ENCODE measurements around the gene PDE7B. TPM values are rescaled to one million over a fixed set of nuclear protein-coding genes. Genes with fewer than 3 reads are reported as not detected.
A peak's percentile ranks its signal among the peaks of the same experiment; 100 is the strongest.

The PDE7B gene
- total and polyA plus RNA-seq, 4 donors, result 1.0 to 6.9 (median 3.8) TPM

- no peak for DNase-seq
- ATAC-seq (ENCODE audit: low FRiP score), result peak; percentile 26
- no peaks in the 10 kb centered on the region for H3K36me3 ChIP-seq (ENCODE audit: control insufficient read depth in 1 of 2, insufficient read depth in 2 of 2, low read length in 1 of 2)
- H3K27ac ChIP-seq (ENCODE audit: low read depth in 1 of 2, low read length in 2 of 2), result no peak overlapping the region
- 36 to 39% methylated on average over 2 of the region's 2 CpGs for WGBS, 2 donors
- H3K27me3 ChIP-seq (ENCODE audit: control insufficient read depth in 1 of 2, insufficient read depth in 2 of 2, low read length in 1 of 2), result no peaks in the 10 kb centered on the region
- H3K4me3 ChIP-seq (ENCODE audit: low read length in 2 of 2), result no peak overlapping the region
- intact Hi-C loops (cut with DNase I), result no loop called here
- no peaks in the 10 kb centered on the region for H3K9me3 ChIP-seq (ENCODE audit: control insufficient read depth, low read length)
- H3K4me1 ChIP-seq (ENCODE audit: control insufficient read depth in 1 of 2, insufficient read depth in 2 of 2, low read length in 2 of 2), result peaks cover 0 to 3% of the 10 kb centered on the region in 2 donors
These were observed 69.7 kb downstream of the PDE7B start for GRCh38 chr6:135921188-135921587.

- no peaks in the 10 kb centered on the region for H3K9me3 ChIP-seq (ENCODE audit: control insufficient read depth, low read length)
- DNase-seq (no peak), ATAC-seq (ENCODE audit: low FRiP score) (peak; percentile 80)
- no peak overlapping the region for H3K27ac ChIP-seq (ENCODE audit: low read depth in 1 of 2, low read length in 2 of 2)
- peaks cover 0 to 3% of the 10 kb centered on the region in 2 donors for H3K4me1 ChIP-seq (ENCODE audit: control insufficient read depth in 1 of 2, insufficient read depth in 2 of 2, low read length in 2 of 2)
- H3K36me3 ChIP-seq (ENCODE audit: control insufficient read depth in 1 of 2, insufficient read depth in 2 of 2, low read length in 1 of 2), result no peaks in the 10 kb centered on the region
- intact Hi-C loops (cut with DNase I), result no loop called here
- H3K4me3 ChIP-seq (ENCODE audit: low read length in 2 of 2), result no peak overlapping the region
- no peaks in the 10 kb centered on the region for H3K27me3 ChIP-seq (ENCODE audit: control insufficient read depth in 1 of 2, insufficient read depth in 2 of 2, low read length in 1 of 2)
These were observed 70.7 kb downstream of the PDE7B start for GRCh38 chr6:135922174-135922573.

GRCh38 chr6:135922746-135923145 lies 71.2 kb downstream of the PDE7B start:
- Histone ChIP-seq H3K27ac (ENCODE audit: low read depth in 1 of 2, low read length in 2 of 2) (no peak overlapping the region), H3K4me3 (ENCODE audit: low read length in 2 of 2) (no peak overlapping the region), H3K36me3 (ENCODE audit: control insufficient read depth in 1 of 2, insufficient read depth in 2 of 2, low read length in 1 of 2) (no peaks in the 10 kb centered on the region), H3K9me3 (ENCODE audit: control insufficient read depth, low read length) (no peaks in the 10 kb centered on the region), H3K4me1 (ENCODE audit: control insufficient read depth in 1 of 2, insufficient read depth in 2 of 2, low read length in 2 of 2) (peaks cover 0 to 3% of the 10 kb centered on the region in 2 donors), H3K27me3 (ENCODE audit: control insufficient read depth in 1 of 2, insufficient read depth in 2 of 2, low read length in 1 of 2) (no peaks in the 10 kb centered on the region)
- 2 to 6% methylated on average over 3 of the region's 3 CpGs for WGBS, 2 donors
- intact Hi-C loops (cut with DNase I), result no loop called here
- peak; percentile 11 for ATAC-seq (ENCODE audit: low FRiP score)
- DNase-seq, result no peak

GRCh38 chr6:135932651-135933050 lies 81.2 kb downstream of the PDE7B start:
- intact Hi-C loops (cut with DNase I), result no loop called here
- Histone ChIP-seq H3K4me1 (ENCODE audit: control insufficient read depth in 1 of 2, insufficient read depth in 2 of 2, low read length in 2 of 2) (no peaks in the 10 kb centered on the region), H3K4me3 (ENCODE audit: low read length in 2 of 2) (no peak overlapping the region), H3K27ac (ENCODE audit: low read depth in 1 of 2, low read length in 2 of 2) (no peak overlapping the region), H3K36me3 (ENCODE audit: control insufficient read depth in 1 of 2, insufficient read depth in 2 of 2, low read length in 1 of 2) (no peaks in the 10 kb centered on the region), H3K27me3 (ENCODE audit: control insufficient read depth in 1 of 2, insufficient read depth in 2 of 2, low read length in 1 of 2) (no peaks in the 10 kb centered on the region), H3K9me3 (ENCODE audit: control insufficient read depth, low read length) (no peaks in the 10 kb centered on the region)
- DNase-seq, result no peak
- 94 to 96% methylated on average over 4 of the region's 4 CpGs for WGBS, 2 donors
- no peak for ATAC-seq (ENCODE audit: low FRiP score)

- no peaks in the 10 kb centered on the region for H3K27me3 ChIP-seq (ENCODE audit: control insufficient read depth in 1 of 2, insufficient read depth in 2 of 2, low read length in 1 of 2)
- no peaks in the 10 kb centered on the region for H3K36me3 ChIP-seq (ENCODE audit: control insufficient read depth in 1 of 2, insufficient read depth in 2 of 2, low read length in 1 of 2)
- H3K9me3 ChIP-seq (ENCODE audit: control insufficient read depth, low read length), result no peaks in the 10 kb centered on the region
- no peak for ATAC-seq (ENCODE audit: low FRiP score)
- H3K4me1 ChIP-seq (ENCODE audit: control insufficient read depth in 1 of 2, insufficient read depth in 2 of 2, low read length in 2 of 2), result no peaks in the 10 kb centered on the region
- intact Hi-C loops (cut with DNase I), result no loop called here
- DNase-seq, result no peak
- WGBS, 2 donors, result 26 to 28% methylated on average over 8 of the region's 8 CpGs
- no peak overlapping the region for H3K4me3 ChIP-seq (ENCODE audit: low read length in 2 of 2)
- H3K27ac ChIP-seq (ENCODE audit: low read depth in 1 of 2, low read length in 2 of 2), result peak overlapping the region; percentile 7 to 9
These were observed 84.6 kb downstream of the PDE7B start for GRCh38 chr6:135935941-135936601.

GRCh38 chr6:135936606-135937005 lies 85.1 kb downstream of the PDE7B start:
- 4 to 8% methylated on average over 1 of the region's 1 CpG for WGBS, 2 donors
- peak overlapping the region; percentile 7 to 9 for H3K27ac ChIP-seq (ENCODE audit: low read depth in 1 of 2, low read length in 2 of 2)
- no peak overlapping the region for H3K4me3 ChIP-seq (ENCODE audit: low read length in 2 of 2)
- peak; percentile 56 for ATAC-seq (ENCODE audit: low FRiP score)
- intact Hi-C loops (cut with DNase I), result no loop called here
- no peaks in the 10 kb centered on the region for H3K36me3 ChIP-seq (ENCODE audit: control insufficient read depth in 1 of 2, insufficient read depth in 2 of 2, low read length in 1 of 2)
- no peaks in the 10 kb centered on the region for H3K9me3 ChIP-seq (ENCODE audit: control insufficient read depth, low read length)
- H3K27me3 ChIP-seq (ENCODE audit: control insufficient read depth in 1 of 2, insufficient read depth in 2 of 2, low read length in 1 of 2), result no peaks in the 10 kb centered on the region
- no peak for DNase-seq
- H3K4me1 ChIP-seq (ENCODE audit: control insufficient read depth in 1 of 2, insufficient read depth in 2 of 2, low read length in 2 of 2), result no peaks in the 10 kb centered on the region

GRCh38 chr6:135937106-135937505 lies 85.6 kb downstream of the PDE7B start:
- DNase-seq, result no peak
- H3K9me3 ChIP-seq (ENCODE audit: control insufficient read depth, low read length), result no peaks in the 10 kb centered on the region
- H3K27me3 ChIP-seq (ENCODE audit: control insufficient read depth in 1 of 2, insufficient read depth in 2 of 2, low read length in 1 of 2), result no peaks in the 10 kb centered on the region
- no peak overlapping the region for H3K4me3 ChIP-seq (ENCODE audit: low read length in 2 of 2)
- WGBS, 2 donors, result 96 to 97% methylated on average over 6 of the region's 6 CpGs
- no peaks in the 10 kb centered on the region for H3K36me3 ChIP-seq (ENCODE audit: control insufficient read depth in 1 of 2, insufficient read depth in 2 of 2, low read length in 1 of 2)
- intact Hi-C loops (cut with DNase I), result no loop called here
- H3K27ac ChIP-seq (ENCODE audit: low read depth in 1 of 2, low read length in 2 of 2), result no peak overlapping the region
- H3K4me1 ChIP-seq (ENCODE audit: control insufficient read depth in 1 of 2, insufficient read depth in 2 of 2, low read length in 2 of 2), result no peaks in the 10 kb centered on the region
- ATAC-seq (ENCODE audit: low FRiP score), result no peak

GRCh38 chr6:135938576-135939207 lies 87.2 kb downstream of the PDE7B start:
- 15 to 17% methylated on average over 9 of the region's 9 CpGs for WGBS, 2 donors
- Histone ChIP-seq H3K4me3 (ENCODE audit: low read length in 2 of 2) (peak overlapping the region; percentile 18 to 54), H3K4me1 (ENCODE audit: control insufficient read depth in 1 of 2, insufficient read depth in 2 of 2, low read length in 2 of 2) (no peaks in the 10 kb centered on the region), H3K27me3 (ENCODE audit: control insufficient read depth in 1 of 2, insufficient read depth in 2 of 2, low read length in 1 of 2) (no peaks in the 10 kb centered on the region), H3K9me3 (ENCODE audit: control insufficient read depth, low read length) (no peaks in the 10 kb centered on the region), H3K36me3 (ENCODE audit: control insufficient read depth in 1 of 2, insufficient read depth in 2 of 2, low read length in 1 of 2) (no peaks in the 10 kb centered on the region), H3K27ac (ENCODE audit: low read depth in 1 of 2, low read length in 2 of 2) (peak overlapping the region in 1 of 2 donors; percentile 48)
- DNase-seq (no peak), ATAC-seq (ENCODE audit: low FRiP score) (peak; percentile 84)
- intact Hi-C loops (cut with DNase I), result no loop called here

- ATAC-seq (ENCODE audit: low FRiP score) (peak; percentile 49), DNase-seq (no peak)
- Histone ChIP-seq H3K9me3 (ENCODE audit: control insufficient read depth, low read length) (no peaks in the 10 kb centered on the region), H3K27ac (ENCODE audit: low read depth in 1 of 2, low read length in 2 of 2) (peak overlapping the region; percentile 48 to 57), H3K4me3 (ENCODE audit: low read length in 2 of 2) (peak overlapping the region; percentile 18 to 54), H3K4me1 (ENCODE audit: control insufficient read depth in 1 of 2, insufficient read depth in 2 of 2, low read length in 2 of 2) (no peaks in the 10 kb centered on the region), H3K27me3 (ENCODE audit: control insufficient read depth in 1 of 2, insufficient read depth in 2 of 2, low read length in 1 of 2) (no peaks in the 10 kb centered on the region), H3K36me3 (ENCODE audit: control insufficient read depth in 1 of 2, insufficient read depth in 2 of 2, low read length in 1 of 2) (no peaks in the 10 kb centered on the region)
- 3 to 7% methylated on average over 7 of the region's 7 CpGs for WGBS, 2 donors
- intact Hi-C loops (cut with DNase I), result no loop called here
These were observed 87.7 kb downstream of the PDE7B start for GRCh38 chr6:135939208-135939591.
